GM19328 (cell line): ENCODE measurements around the gene MKRN2OS.
"Not testable (repeated sequence)": the region's sequence is repeated elsewhere in the genome, so short reads cannot be mapped to it uniquely, and the experiment has no call there.

Experiments used
- ATAC-seq: cut with Tn5 transposase; IDR thresholded peaks from one replicate; pipeline ENCODE4 v1.9.1; 2021; ENCODE audit warnings: mild to moderate bottlenecking, moderate library complexity; ENCODE audit not compliant: unreplicated experiment

The MKRN2OS gene

GRCh38 chr3:12562451-12562850, 17.2 kb upstream of the MKRN2OS start:
- ATAC-seq, result no peak

- ATAC-seq, result no peak
Measured at GRCh38 chr3:12561397-12561796, 16.1 kb upstream of the MKRN2OS start.

GRCh38 chr3:12560505-12561190, 15.3 kb upstream of the MKRN2OS start:
- ATAC-seq, result no peak

- no peak for ATAC-seq
Measured at GRCh38 chr3:12559520-12559919, 14.2 kb upstream of the MKRN2OS start.

GRCh38 chr3:12558706-12559105, 13.4 kb upstream of the MKRN2OS start:
- ATAC-seq, result no peak

- ATAC-seq, result no peak
Measured at GRCh38 chr3:12557473-12558100, 12.3 kb upstream of the MKRN2OS start.

- peak; percentile 87 for ATAC-seq
Measured at GRCh38 chr3:12556690-12557472, 11.6 kb upstream of the MKRN2OS start, which contains the start of gene MKRN2. MKRN2 (plus strand) TSS chr3:12557087; CDS start chr3:12557151, 64 bp downstream.

- no peak for ATAC-seq
Measured at GRCh38 chr3:12556314-12556689, 11.0 kb upstream of the MKRN2OS start.

- no peak for ATAC-seq
Measured at GRCh38 chr3:12553921-12554391, 8.7 kb upstream of the MKRN2OS start.

GRCh38 chr3:12549971-12550760, 4.9 kb upstream of the MKRN2OS start:
- no peak for ATAC-seq

- no peak for ATAC-seq
Measured at GRCh38 chr3:12544652-12545472, 437 bp downstream of the MKRN2OS start.

GRCh38 chr3:12543497-12543896, 1.8 kb downstream of the MKRN2OS start:
- not testable (repeated sequence) for ATAC-seq

- ATAC-seq, result no peak
Measured at GRCh38 chr3:12541625-12542024, 3.7 kb downstream of the MKRN2OS start.

GRCh38 chr3:12536423-12536822, 8.9 kb downstream of the MKRN2OS start:
- ATAC-seq, result no peak

GRCh38 chr3:12532182-12532581, 13.1 kb downstream of the MKRN2OS start:
- no peak for ATAC-seq

GRCh38 chr3:12527757-12528143, 17.5 kb downstream of the MKRN2OS start:
- no peak for ATAC-seq

- ATAC-seq, result no peak
Measured at GRCh38 chr3:12522721-12523120, 22.6 kb downstream of the MKRN2OS start.

GRCh38 chr3:12521010-12521409, 24.3 kb downstream of the MKRN2OS start:
- ATAC-seq, result no peak

- no peak for ATAC-seq
Measured at GRCh38 chr3:12518261-12519028, 26.9 kb downstream of the MKRN2OS start.
